Measurements from ENCODE around the gene SCLY.

- TF ChIP-seq CTCF (conservative IDR thresholded peaks at IDR 0.05; ENCODE audit: low read length) (no peak), EZH2phosphoT487 (IDR thresholded peaks at IDR 0.05; ENCODE audit: borderline replicate concordance) (no peak)
Observed at GRCh38 chr2:238107525-238108422, 47.0 kb downstream of the SCLY start.
